GM18511 (cell line): ENCODE results near the gene PRTN3.
A peak's percentile ranks its signal among the peaks of the same experiment; 100 is the strongest.
"Not testable (repeated sequence)": the region's sequence is repeated elsewhere in the genome, so short reads cannot be mapped to it uniquely, and the experiment has no call there.

Source experiments
- ATAC-seq: cut with Tn5 transposase; IDR thresholded peaks from one replicate; pipeline ENCODE4 v1.9.1; 2021; ENCODE audit warnings: mild to moderate bottlenecking, moderate library complexity; ENCODE audit not compliant: unreplicated experiment

Gene PRTN3

DNA sequence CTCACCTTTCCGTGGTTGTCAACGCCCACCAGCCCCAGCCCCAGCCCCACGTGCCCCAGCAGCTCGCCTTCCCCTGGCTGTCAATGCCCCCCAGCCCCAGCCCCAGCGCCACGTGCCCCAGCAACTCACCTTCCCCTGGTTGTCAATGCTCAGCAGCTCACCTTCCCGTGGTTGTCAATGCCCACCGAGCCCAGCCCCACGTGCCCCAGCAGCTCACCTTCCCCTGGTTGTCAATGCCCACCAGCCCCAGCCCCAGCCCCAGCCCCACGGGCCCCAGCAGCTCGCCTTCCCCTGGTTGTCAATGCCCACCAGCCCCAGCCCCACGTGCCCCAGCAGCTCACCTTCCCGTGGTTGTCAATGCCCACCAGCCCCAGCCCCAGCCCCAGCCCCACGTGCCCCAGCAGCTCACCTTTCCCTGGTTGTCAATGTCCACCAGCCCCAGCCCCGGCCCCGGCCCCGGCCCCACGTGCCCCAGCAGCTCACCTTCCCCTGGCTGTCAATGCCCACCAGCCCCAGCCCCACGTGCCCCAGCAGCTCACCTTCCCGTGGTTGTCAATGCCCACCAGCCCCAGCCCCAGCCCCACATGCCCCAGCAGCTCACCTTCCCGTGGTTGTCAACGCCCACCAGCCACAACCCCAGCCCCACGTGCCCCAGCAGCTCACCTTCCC is 37.3 kb downstream of the PRTN3 start:
- not testable (repeated sequence) for ATAC-seq

DNA sequence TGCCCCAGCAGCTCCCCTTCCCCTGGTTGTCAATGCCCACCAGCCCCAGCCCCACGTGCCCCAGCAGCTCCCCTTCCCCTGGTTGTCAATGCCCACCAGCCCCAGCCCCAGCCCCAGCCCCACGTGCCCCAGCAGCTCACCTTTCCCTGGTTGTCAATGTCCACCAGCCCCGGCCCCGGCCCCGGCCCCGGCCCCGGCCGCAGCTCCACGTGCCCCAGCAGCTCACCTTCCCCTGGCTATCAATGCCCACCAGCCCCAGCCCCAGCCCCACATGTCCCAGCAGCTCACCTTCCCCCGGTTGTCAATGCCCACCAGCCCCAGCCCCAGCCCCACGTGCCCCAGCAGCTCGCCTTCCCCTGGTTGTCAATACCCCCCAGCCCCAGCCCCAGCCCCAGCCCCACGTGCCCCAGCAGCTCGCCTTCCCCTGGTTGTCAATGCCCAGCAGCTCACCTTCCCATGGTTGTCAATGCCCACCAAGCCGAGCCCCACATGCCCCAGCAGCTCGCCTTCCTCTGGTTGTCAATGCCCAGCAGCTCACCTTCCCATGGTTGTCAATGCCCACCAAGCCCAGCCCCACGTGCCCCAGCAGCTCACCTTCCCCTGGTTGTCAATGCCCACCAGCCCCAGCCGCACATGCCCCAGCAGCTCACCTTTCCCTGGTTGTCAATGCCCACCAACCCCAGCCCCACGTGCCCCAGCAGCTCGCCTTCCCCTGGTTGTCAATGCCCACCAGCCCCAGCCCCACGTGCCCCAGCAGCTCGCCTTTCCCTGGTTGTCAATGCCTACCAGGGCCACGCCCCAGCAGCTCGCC is 38.2 kb downstream of the PRTN3 start:
- ATAC-seq: not testable (repeated sequence)

- no peak for ATAC-seq
Measured at GRCh38 chr19:879711-880438, 39.1 kb downstream of the PRTN3 start.

GRCh38 chr19:881385-882071 is 40.7 kb downstream of the PRTN3 start:
- ATAC-seq: no peak

DNA sequence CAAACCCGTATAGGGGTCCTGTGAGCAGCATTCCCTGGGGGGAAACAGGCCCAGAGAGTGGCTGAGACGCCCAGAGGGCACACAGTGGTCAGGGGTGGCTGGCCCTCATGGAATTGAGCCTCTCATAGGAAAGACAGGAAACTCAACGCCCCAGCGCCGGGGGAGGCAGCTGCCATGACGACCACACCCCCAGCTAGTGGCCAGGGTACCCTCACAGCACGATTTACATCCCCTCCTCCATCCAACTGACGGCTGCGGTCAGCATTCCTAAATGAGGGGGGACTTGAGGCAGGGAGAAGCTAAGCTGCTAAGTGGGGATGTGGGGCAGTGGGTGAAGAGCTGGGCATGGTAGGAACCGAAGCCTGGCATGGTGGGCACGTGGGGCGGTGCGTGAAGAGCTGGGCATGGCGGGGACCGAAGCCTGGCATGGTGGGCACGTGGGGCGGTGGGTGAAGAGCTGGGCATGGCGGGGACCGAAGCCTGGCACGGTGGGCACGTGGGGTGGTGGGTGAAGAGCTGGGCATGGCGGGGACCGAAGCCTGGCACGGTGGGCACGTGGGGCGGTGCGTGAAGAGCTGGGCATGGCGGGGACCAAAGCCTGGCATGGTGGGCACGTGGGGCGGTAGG is 42.2 kb downstream of the PRTN3 start:
- no peak for ATAC-seq

DNA sequence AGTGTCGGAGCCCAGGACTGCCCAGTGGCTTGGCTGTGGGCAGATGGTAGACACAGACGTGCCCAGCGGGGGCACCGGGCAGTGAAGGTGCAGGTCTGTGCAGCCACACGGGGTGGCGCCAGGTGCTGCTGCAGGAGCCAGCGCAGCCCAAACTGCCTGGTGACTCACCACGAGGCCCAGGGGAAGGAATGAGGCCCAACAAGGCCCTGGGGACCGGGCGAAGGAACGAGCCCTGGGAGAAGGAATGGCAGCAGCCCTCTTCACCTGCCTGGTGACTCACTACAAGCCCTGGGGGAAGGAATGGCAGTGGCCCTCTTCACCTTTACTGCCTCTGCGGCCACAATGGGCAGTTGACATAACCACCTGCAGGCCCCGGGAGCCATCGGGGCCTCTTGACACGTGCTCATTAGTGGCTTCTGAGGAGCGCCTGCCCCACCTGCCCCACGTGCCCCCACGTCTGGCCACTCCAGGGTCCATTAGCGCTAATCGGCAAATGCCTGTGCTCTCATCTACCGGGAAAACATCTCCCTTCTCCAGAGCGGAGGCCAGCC is 42.9 kb downstream of the PRTN3 start:
- ATAC-seq: no peak

DNA sequence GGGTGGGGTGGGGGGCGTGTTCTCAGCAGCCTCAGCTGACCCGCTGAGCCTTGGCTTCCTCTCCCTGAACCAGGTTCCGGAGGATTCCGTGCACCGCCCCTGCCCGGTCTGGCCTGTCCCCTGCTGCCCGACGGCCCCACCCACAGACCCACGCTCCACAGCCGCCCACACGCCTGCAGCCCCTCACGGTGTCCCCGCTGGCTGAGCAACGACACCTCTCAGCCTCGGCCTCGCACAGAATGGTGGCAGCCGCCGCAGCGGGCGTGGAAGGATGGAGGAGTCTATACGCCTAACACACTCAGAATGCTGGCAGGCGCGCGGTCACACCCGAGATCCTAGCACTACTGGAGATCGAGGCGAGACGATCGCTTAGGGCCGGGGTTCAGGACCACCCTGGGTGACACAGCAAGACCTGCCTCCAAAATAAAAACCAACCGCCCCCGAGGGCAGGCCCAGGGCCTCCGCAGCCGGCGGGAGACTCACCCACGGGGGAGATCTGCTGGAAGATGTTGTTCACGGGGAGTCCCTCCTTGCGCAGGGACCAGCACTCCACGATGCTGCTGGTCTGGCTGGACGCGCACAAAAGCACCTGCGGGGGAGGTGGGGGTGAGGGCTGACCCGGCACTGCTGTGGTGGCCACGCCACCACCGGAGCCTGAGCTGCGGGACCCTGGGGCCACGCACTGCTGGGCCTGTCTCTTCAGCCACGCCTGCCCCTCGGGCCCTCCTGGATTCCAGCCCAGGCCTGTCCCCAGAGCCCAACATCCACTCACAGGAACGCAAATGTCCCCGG is 43.8 kb downstream of the PRTN3 start:
- no peak for ATAC-seq

GRCh38 chr19:885536-886224 is 44.9 kb downstream of the PRTN3 start:
- ATAC-seq: no peak

DNA sequence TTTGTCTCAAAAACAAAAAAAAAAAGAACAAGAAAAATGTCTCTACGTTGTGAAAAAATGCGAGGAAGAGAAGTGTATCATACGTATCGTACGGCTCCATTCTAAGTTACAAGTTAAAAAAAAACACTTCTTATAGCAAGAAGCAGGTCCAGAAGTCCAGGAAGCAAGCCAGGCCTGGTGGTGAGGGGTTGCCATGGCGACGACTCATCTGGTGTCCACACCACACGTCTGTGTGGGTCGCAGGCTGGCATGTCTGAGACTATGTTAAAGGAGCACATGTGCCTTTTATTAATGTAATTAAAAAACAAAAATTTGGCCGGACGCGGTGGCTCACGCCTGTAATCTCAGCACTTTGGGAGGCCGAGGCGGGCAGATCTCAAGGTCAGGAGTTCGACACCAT is 46.3 kb downstream of the PRTN3 start:
- ATAC-seq: no peak

DNA sequence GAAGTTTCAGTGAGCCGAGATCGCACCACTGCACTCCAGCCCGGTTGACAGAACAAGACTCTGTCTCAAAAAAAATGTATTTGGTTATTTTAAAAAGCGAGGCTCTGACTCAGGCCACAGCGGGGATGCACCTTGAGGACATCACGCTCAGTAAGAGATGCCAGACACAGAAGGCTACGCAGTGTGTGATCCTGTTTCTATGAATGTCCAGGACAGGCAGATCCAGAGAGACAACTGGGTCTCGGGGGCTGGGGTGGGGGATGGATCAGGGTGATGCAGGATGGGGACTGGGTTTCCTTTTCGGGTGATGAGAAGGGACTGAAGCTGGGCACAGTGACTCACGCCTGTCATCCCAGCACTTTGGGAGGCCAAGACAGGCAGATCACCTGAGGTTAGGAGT is 46.8 kb downstream of the PRTN3 start:
- no peak for ATAC-seq

- no peak for ATAC-seq
Measured at GRCh38 chr19:888581-889385, 48.0 kb downstream of the PRTN3 start.

DNA sequence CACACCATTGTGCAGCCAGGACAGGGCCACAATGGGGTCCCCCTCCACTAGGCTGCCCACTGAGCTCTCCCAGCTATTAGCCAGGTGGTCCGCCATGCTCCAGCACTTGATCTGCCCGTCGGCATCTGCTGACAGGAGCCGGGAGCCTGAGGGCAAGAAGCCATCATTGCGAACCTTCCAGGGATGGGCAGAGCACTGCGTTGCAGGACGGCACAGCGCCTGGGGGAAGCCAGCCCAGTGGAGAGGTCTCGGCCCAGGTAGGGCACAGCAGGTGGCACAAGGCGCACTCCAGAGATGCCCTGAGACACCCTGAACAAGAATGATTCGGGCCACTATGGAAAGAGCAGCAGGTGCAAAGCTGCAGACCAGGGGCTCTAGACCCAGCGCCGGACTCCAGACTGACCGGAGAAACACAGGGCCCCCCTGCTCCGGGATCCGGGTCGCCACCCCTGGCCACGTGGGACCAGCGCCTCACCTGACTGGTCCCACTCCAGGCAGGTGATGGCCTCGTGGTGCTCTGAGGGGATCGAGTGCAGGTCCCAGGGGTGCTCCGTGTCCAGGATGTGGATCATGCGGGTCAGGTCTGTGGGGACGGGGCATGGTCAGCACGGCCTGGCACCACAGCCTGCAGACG is 49.0 kb downstream of the PRTN3 start:
- ATAC-seq: no peak

DNA sequence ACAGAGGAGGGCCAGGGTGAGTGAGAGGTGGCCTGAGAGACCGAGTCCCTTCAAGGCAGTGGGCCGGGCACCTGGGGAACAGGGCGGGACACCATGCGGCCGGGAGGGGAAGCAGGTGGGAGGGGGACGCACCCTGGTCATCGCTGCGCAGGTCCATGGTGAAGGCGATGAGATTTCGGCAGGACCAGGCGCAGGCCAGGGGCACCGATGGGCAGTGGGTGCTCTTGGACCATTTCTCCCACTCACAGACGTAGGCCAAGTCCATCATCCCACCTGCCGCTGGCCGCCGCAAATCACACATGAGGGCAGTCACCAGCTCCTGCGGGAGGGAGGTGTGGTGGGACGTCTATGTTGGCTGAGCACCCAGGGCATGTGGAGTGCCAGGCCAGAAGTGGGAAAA is 50.0 kb downstream of the PRTN3 start:
- ATAC-seq: no peak

DNA sequence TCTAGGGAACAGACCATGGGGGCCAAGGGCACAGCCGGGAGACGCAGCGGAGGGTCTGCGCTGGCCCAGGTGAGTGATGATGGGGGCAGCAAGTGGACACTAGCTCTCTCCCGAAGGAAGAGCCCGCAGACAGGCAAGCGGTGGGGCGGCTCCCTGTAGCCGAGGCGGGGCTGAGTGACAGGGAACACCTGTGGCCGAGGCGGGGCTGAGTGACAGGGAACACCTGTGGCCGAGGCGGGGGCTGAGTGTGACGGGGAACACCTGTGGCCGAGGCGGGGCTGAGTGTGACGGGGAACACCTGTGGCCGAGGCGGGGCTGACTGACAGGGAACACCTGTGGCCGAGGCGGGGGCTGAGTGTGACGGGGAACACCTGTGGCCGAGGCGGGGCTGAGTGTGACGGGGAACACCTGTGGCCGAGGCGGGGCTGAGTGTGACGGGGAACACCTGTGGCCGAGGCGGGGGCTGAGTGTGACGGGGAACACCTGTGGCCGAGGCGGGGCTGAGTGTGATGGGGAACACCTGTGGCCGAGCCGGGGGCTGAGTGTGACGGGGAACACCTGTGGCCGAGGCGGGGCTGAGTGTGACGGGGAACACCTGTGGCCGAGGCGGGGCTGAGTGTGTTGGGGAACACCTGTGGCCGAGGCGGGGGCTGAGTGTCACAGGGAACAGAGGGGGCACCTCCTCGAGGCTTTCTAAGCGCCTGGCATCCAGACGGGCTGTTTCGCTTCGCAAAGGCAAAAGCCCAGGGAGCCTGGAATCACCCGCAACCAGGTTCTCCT is 50.8 kb downstream of the PRTN3 start:
- not testable (repeated sequence) for ATAC-seq

DNA sequence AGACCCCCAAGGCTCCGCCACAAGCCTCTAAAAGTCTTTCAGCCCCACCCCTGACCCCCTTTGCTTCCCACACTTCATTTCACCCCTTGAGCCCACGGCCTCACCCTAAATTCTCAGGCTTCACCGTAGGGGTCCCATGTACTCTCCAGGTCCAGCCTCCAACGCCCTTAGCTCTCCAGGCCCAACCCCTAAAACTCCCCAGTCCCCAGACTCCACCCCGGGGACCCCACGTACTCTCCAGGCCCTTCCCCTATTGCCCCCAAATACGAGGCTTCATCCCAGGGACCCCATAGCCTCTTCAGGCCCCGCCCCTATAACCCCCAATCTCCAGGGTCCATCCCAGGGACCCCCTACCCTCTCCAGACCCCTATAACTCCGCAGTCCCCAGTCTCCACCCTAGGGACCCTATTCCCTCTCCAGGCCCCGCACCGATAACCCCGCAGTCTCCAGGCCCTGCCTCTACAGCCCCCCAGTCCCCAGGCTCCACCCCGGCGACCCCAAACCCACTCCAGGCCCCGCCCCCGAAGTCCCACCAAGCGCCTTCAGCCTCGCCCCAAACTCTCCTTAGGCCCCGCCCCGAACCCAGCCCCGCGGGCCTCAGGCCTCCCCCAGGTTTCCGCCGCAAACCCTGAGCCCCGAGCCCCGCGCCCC is 51.6 kb downstream of the PRTN3 start:
- ATAC-seq: no peak

DNA sequence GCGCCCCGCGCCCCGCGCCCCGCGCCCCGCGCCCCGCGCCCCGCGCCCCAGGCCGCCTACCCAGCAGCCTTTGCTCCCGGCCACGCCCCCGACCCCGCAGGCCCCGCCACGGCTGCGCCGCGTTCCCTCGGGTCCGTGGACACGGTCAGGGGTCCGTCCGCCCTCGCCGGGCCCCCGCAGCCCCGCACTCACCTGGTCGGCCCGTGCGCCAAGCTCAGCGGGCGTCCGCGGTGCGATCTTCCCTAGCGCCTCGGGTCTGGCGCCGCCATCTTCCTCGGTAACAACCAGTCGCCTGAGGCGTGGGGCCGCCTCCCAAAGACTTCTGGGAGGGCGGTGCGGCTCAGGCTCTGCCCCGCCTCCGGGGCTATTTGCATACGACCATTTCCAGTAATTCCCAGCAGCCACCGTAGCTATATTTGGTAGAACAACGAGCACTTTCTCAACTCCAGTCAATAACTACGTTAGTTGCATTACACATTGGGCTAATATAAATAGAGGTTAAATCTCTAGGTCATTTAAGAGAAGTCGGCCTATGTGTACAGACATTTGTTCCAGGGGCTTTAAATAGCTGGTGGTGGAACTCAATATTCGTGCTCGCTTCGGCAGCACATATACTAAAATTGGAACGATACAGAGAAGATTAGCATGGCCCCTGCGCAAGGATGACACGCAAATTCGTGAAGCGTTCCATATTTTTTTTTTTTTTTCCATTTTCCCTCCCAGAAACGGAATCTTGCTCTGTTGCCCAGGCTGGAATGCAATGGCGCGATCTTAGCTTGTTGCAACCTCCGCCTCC is 52.3 kb downstream of the PRTN3 start, which contains the start of the genes MED16 and RNU6-9:
Gene MED16 (minus strand): TSS at position 294 of the 796 bp plus-strand sequence. CDS start 2,056 bp downstream, outside the sequence.
Gene RNU6-9 (plus strand): TSS at position 591 of the 796 bp plus-strand sequence.
- peak; percentile 77 for ATAC-seq
